Stomach (tissue), 9 donors: Measurements from ENCODE around the gene ZNF8. TPM values are rescaled to one million over a fixed set of nuclear protein-coding genes. Genes with fewer than 3 reads are reported as not detected.

ENCODE experiments used
- DNase-seq, 2 donors: peaks; one replicate each; pipeline versions ENCODE4 v3.0.0 to v3.0.0-alpha.2; 2013 to 2019
- H3K27ac ChIP-seq, 5 donors: fragments of 200-600 bp in 4 of 5; sonication (generic) in 4 of 5; one replicate each; pipeline ENCODE4 v1.5.1; 2013 to 2019; ENCODE audit warnings: mild to moderate bottlenecking in 1 of 5, moderate library complexity in 1 of 5
- H3K27me3 ChIP-seq, 3 donors: fragments of 200-600 bp; sonication (generic); one replicate each; pipeline ENCODE4 v1.5.1; 2017 to 2019; ENCODE audit warnings: mixed run types in 1 of 3
- H3K36me3 ChIP-seq, 4 donors: fragments of 200-600 bp; sonication (generic); 1 replicate in 3 of 4; 2 replicates in 1 of 4; pipeline ENCODE4 v1.5.1; 2016 to 2019
- H3K4me1 ChIP-seq, 4 donors: fragments of 200-600 bp; sonication (generic); one replicate each; pipeline ENCODE4 v1.5.1; 2016 to 2019
- H3K4me3 ChIP-seq, 4 donors: fragments of 200-600 bp; sonication (generic) in 3 of 4; one replicate each; pipeline ENCODE4 v1.5.1; 2016 to 2019; ENCODE audit warnings: mild to moderate bottlenecking in 1 of 4
- H3K9me3 ChIP-seq, 4 donors: fragments of 200-600 bp; sonication (generic); one replicate each; pipeline ENCODE4 v1.5.1; 2016 to 2019
- EP300 ChIP-seq: sonication (generic); formaldehyde crosslinking; IDR thresholded peaks from one replicate; pipeline ENCODE4 v1.6.1; 2017; ENCODE audit warnings: antibody characterized with exemption
- POLR2A ChIP-seq, 4 donors: fragments of 450-650 bp; IDR thresholded peaks; one replicate each; pipeline ENCODE4 v1.6.1; 2016; ENCODE audit warnings: antibody characterized with exemption in 4 of 4, control low read depth in 2 of 4, mild to moderate bottlenecking in 1 of 4, moderate library complexity in 1 of 4
- POLR2AphosphoS5 ChIP-seq, 3 donors: sonication (generic); formaldehyde crosslinking; IDR thresholded peaks; one replicate each; pipeline ENCODE4 v1.6.1; 2016; ENCODE audit warnings: antibody characterized with exemption in 3 of 3
- WGBS, 5 donors: extraction: QIAGEN DNeasy Blood & Tissue Kit in 3 of 5; methylation state at CpG; one replicate each; pipeline versions ENCODE4 v1.1.5 to v1.1.7; 2013 to 2018; 5-methylcytosine and 5-hydroxymethylcytosine counted together
- intact Hi-C: fragments of 100-400 bp; cut with DNase I; formaldehyde crosslinking; loops from one replicate; pipeline ENCODE4 v1.15.1; 2023; ENCODE audit warnings: low total_unique reads
- polyA plus RNA-seq, 3 donors: library from polyadenylated mRNA; stranded (reverse); fragments of 200-250 nt; gene quantifications; one replicate each; pipeline ENCODE4 v1.2.3, GENCODE V29; 2013
- total RNA-seq, 5 donors: library from RNA; depleted of rRNA; stranded (reverse); fragments of >200 nt; gene quantifications; one replicate each; pipeline versions ENCODE4 v1.1.0 to v1.2.3, GENCODE V29; 2014 to 2016
- TF ChIP-seq, protein P1 (sequence below), 7 experiments: fragments of 450-650 bp in 4 of 7; fragments of 200-600 bp in 3 of 7; sonication (generic) in 3 of 7; IDR thresholded peaks; one replicate each; pipeline ENCODE4 v1.5.1; 2016 to 2019; ENCODE audit warnings: antibody characterized with exemption in 7 of 7, control low read depth in 2 of 7, mild to moderate bottlenecking in 1 of 7
- donor health status: healthy with polysubstance abuse.
- donor health status: Bipolar disorder and iron deficiency.
- donor health status: healthy.

ZNF8 gene
- total and polyA plus RNA-seq, 8 donors, result 0.81 to 9.0 (median 2.5) TPM

GRCh38 chr19:58261968-58262921 is 16.5 kb upstream of the ZNF8 start:
- Histone ChIP-seq H3K4me1 (no peaks in the 10 kb centered on the region), H3K36me3 (peaks cover 46 to 100% (median 85%) of the 10 kb centered on the region in 4 donors)

DNA sequence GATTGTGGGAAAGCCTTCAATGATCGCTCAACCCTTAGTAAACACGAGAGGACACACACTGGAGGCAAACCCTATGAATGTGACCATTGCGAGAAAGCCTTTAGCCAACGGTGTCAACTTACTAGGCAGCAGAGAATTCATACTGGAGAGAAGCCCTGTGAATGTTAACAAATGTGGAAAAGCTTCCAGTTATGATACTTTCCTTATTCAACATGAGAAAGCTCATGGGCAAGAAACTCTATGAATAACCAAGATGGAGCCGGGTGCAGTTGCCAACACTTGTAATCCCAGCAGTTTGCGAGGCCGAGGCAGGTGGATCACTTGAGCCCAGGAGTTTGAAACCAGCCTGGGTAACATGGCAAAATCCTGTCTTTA is 15.8 kb upstream of the ZNF8 start:
- DNase-seq, result no peak
- intact Hi-C loops, result loop anchor here (10.0 kb wide), 1 partner anchor 78 kb away; the partner anchor contains the start of gene ZNF274
- no peaks in the 10 kb centered on the region for H3K4me1 ChIP-seq
- peaks cover 93 to 100% (median 100%) of the 10 kb centered on the region in 4 donors for H3K9me3 ChIP-seq
- TF ChIP-seq EP300 (no peak), POLR2AphosphoS5 (IDR thresholded peaks at IDR 0.05) (no peak), POLR2A (IDR thresholded peaks at IDR 0.05) (no peak)
- TF ChIP-seq, protein P1, sequence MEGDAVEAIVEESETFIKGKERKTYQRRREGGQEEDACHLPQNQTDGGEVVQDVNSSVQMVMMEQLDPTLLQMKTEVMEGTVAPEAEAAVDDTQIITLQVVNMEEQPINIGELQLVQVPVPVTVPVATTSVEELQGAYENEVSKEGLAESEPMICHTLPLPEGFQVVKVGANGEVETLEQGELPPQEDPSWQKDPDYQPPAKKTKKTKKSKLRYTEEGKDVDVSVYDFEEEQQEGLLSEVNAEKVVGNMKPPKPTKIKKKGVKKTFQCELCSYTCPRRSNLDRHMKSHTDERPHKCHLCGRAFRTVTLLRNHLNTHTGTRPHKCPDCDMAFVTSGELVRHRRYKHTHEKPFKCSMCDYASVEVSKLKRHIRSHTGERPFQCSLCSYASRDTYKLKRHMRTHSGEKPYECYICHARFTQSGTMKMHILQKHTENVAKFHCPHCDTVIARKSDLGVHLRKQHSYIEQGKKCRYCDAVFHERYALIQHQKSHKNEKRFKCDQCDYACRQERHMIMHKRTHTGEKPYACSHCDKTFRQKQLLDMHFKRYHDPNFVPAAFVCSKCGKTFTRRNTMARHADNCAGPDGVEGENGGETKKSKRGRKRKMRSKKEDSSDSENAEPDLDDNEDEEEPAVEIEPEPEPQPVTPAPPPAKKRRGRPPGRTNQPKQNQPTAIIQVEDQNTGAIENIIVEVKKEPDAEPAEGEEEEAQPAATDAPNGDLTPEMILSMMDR (IDR thresholded peaks at IDR 0.05), result no peak
- WGBS, 5 donors, result 96 to 98% (median 97%) methylated on average over 7 of the region's 7 CpGs
- peaks cover 41 to 100% (median 81%) of the 10 kb centered on the region in 4 donors for H3K36me3 ChIP-seq
- H3K27me3 ChIP-seq, result no peaks in the 10 kb centered on the region
- no peak overlapping the region for H3K4me3 ChIP-seq
- no peak overlapping the region for H3K27ac ChIP-seq

More at GRCh38 chr19:58261968-58262921, 16.5 kb upstream of the ZNF8 start:
- Histone ChIP-seq H3K27ac (no peak overlapping the region), H3K4me3 (no peak overlapping the region), H3K27me3 (no peaks in the 10 kb centered on the region), H3K9me3 (peaks cover 93 to 100% (median 100%) of the 10 kb centered on the region in 4 donors)
- no peak for TF ChIP-seq POLR2A (IDR thresholded peaks at IDR 0.05)
- TF ChIP-seq, protein P1 (IDR thresholded peaks at IDR 0.05), result no peak
- no peak for TF ChIP-seq EP300
- TF ChIP-seq POLR2AphosphoS5 (IDR thresholded peaks at IDR 0.05), result no peak
- WGBS, 5 donors, result 94 to 98% (median 97%) methylated on average over 19 of the region's 19 CpGs
- intact Hi-C loops, result loop anchor here (10.0 kb wide), 1 partner anchor 77 kb away; the partner anchor contains the start of gene ZNF274
- DNase-seq, result no peak

DNA sequence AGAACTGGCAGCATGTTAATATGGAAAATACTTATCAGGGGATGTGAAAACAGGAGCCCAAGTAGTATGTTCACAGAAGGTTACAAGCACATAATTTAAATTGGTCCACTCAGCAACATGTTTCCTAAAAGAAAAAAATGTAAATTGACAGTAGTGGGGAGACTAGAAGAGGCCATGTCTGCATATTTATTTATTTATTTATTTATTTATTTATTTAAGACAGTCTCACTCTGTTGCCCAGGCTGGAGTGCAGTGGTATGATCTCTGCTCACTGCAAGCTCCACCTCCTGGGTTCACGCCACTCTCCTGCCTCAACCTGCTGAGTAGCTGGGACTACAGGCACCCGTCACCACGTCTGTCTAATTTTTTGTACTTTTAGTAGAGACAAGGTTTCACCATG is 13.7 kb upstream of the ZNF8 start:
- TF ChIP-seq POLR2A (IDR thresholded peaks at IDR 0.05), result no peak
- no peak for TF ChIP-seq POLR2AphosphoS5 (IDR thresholded peaks at IDR 0.05)
- TF ChIP-seq, protein P1 (IDR thresholded peaks at IDR 0.05), result no peak
- no peak for TF ChIP-seq EP300
- H3K9me3 ChIP-seq, result peaks cover 82 to 100% (median 100%) of the 10 kb centered on the region in 4 donors
- intact Hi-C loops, result loop anchor here (10.0 kb wide), 1 partner anchor 80 kb away; the partner anchor contains the start of gene ZNF274

GRCh38 chr19:58268344-58268743 is 10.4 kb upstream of the ZNF8 start:
- H3K36me3 ChIP-seq, result peaks cover 0 to 100% (median 60%) of the 10 kb centered on the region in 4 donors
- TF ChIP-seq POLR2AphosphoS5 (IDR thresholded peaks at IDR 0.05) (no peak), EP300 (no peak), POLR2A (IDR thresholded peaks at IDR 0.05) (no peak)
- TF ChIP-seq, protein P1 (IDR thresholded peaks at IDR 0.05), result no peak
- intact Hi-C loops, result loop anchor here (10.0 kb wide), 1 partner anchor 84 kb away; the partner anchor contains the start of gene ZNF274
- no peak overlapping the region for H3K4me3 ChIP-seq
- no peak for DNase-seq
- peaks cover 72 to 100% (median 100%) of the 10 kb centered on the region in 4 donors for H3K9me3 ChIP-seq
- WGBS, 5 donors, result 93 to 99% (median 96%) methylated on average over 3 of the region's 3 CpGs
- no peak overlapping the region for H3K27ac ChIP-seq
- no peaks in the 10 kb centered on the region for H3K4me1 ChIP-seq
- H3K27me3 ChIP-seq, result no peaks in the 10 kb centered on the region

More for the DNA sequence above, 13.7 kb upstream of the ZNF8 start:
- H3K27me3 ChIP-seq, result no peaks in the 10 kb centered on the region
- no peak overlapping the region for H3K4me3 ChIP-seq
- DNase-seq, result no peak
- H3K36me3 ChIP-seq, result peaks cover 22 to 100% (median 64%) of the 10 kb centered on the region in 4 donors
- no peaks in the 10 kb centered on the region for H3K4me1 ChIP-seq
- 94 to 99% (median 98%) methylated on average over 3 of the region's 3 CpGs for WGBS, 5 donors
- no peak overlapping the region for H3K27ac ChIP-seq
